HG03342 (cell line): ENCODE data around the gene THADA.

Source experiments
- ATAC-seq: cut with Tn5 transposase; IDR thresholded peaks from one replicate; pipeline ENCODE4 v1.9.1; 2021; ENCODE audit warnings: mild to moderate bottlenecking, moderate library complexity; ENCODE audit not compliant: unreplicated experiment

THADA gene

GRCh38 chr2:43226955-43227829 is 368.6 kb downstream of the THADA start:
- ATAC-seq, result no peak

- peak; percentile 53 for ATAC-seq
These were observed 369.3 kb downstream of the THADA start, which contains the start of gene ZFP36L2 for GRCh38 chr2:43226558-43226954. TSS of gene ZFP36L2 (minus strand) at chr2:43226606. CDS start at chr2:43226315, 291 bp downstream.

GRCh38 chr2:43225788-43226557 is 369.9 kb downstream of the THADA start:
- ATAC-seq, result peak; percentile 19

GRCh38 chr2:43225093-43225787 is 370.6 kb downstream of the THADA start:
- no peak for ATAC-seq

GRCh38 chr2:43224571-43225092 is 371.2 kb downstream of the THADA start:
- no peak for ATAC-seq

- ATAC-seq, result no peak
These were observed 371.7 kb downstream of the THADA start for GRCh38 chr2:43224131-43224570.

GRCh38 chr2:43223521-43224001 is 372.3 kb downstream of the THADA start:
- ATAC-seq, result no peak

- ATAC-seq, result no peak
These were observed 373.1 kb downstream of the THADA start for GRCh38 chr2:43222475-43223309.

GRCh38 chr2:43221763-43222474 is 373.9 kb downstream of the THADA start:
- ATAC-seq, result no peak

- no peak for ATAC-seq
These were observed 374.6 kb downstream of the THADA start for GRCh38 chr2:43221124-43221762.

- ATAC-seq, result no peak
These were observed 375.1 kb downstream of the THADA start for GRCh38 chr2:43220760-43221123.

- ATAC-seq, result no peak
These were observed 375.5 kb downstream of the THADA start for GRCh38 chr2:43220229-43220751.

- ATAC-seq, result peak; percentile 57
These were observed 376.2 kb downstream of the THADA start for GRCh38 chr2:43219383-43220228.

GRCh38 chr2:43218702-43219382 is 377.0 kb downstream of the THADA start:
- ATAC-seq, result peak; percentile 28

GRCh38 chr2:43218155-43218701 is 377.6 kb downstream of the THADA start:
- ATAC-seq, result peak; percentile 4

- no peak for ATAC-seq
These were observed 378.3 kb downstream of the THADA start for GRCh38 chr2:43217228-43218154.
